Brain (organoid and tissue), 1 donor: ENCODE data around the gene MXD3. TPM values are rescaled to one million over a fixed set of nuclear protein-coding genes. Genes with fewer than 3 reads are reported as not detected.

Experiments used
- polyA plus RNA-seq: library from polyadenylated mRNA; stranded (reverse); fragments of 350-450 nt; fragmentation: Illumina TruSeq; extraction: RNeasy Lipid Tissue Mini Kit (QIAGEN cat#74804); gene quantifications from one replicate; pipeline ENCODE4 v1.2.3, GENCODE V29; 2015; ENCODE audit warnings: low read depth, low replicate concordance; ENCODE audit not compliant: insufficient read depth

MXD3 gene
- polyA plus RNA-seq, 1 donor from 2014 or later: 48.9 TPM

Other genes starting within 250 kb of the MXD3 start
- gene FGFR4, start 225.0 kb downstream of the MXD3 start, polyA plus RNA-seq: 0.36 TPM
- gene NSD1, start 178.1 kb downstream of the MXD3 start, polyA plus RNA-seq: 21.1 TPM
- gene RAB24, start 8.2 kb downstream of the MXD3 start, polyA plus RNA-seq: 17.3 TPM
- gene PRELID1, start 8.1 kb downstream of the MXD3 start, polyA plus RNA-seq: 96.8 TPM
- gene LMAN2, start 39.8 kb upstream of the MXD3 start, polyA plus RNA-seq: 130 TPM
- gene RGS14, start 46.0 kb upstream of the MXD3 start, polyA plus RNA-seq: 10.7 TPM
- not detected for gene SLC34A1, start 72.5 kb upstream of the MXD3 start, polyA plus RNA-seq
- gene PFN3, start 88.8 kb upstream of the MXD3 start, polyA plus RNA-seq: not detected
- gene F12, start 97.7 kb upstream of the MXD3 start, polyA plus RNA-seq: 3.7 TPM
- gene GRK6, start 114.8 kb upstream of the MXD3 start, polyA plus RNA-seq: 26.9 TPM
- 10.9 TPM for gene PRR7, start 134.9 kb upstream of the MXD3 start, polyA plus RNA-seq
- gene DBN1, start 161.7 kb upstream of the MXD3 start, polyA plus RNA-seq: 275 TPM
- gene PDLIM7, start 185.7 kb upstream of the MXD3 start, polyA plus RNA-seq: 20.1 TPM
- gene DOK3, start 197.9 kb upstream of the MXD3 start, polyA plus RNA-seq: 1.8 TPM
- gene DDX41, start 205.1 kb upstream of the MXD3 start, polyA plus RNA-seq: 231 TPM
- 21.6 TPM for gene FAM193B, start 242.7 kb upstream of the MXD3 start, polyA plus RNA-seq